GM10248 (cell line): ENCODE measurements around the gene PJA1.

Experiments used
- CTCF ChIA-PET: fragments of 300-600 bp; sonication (Branson Sonifier 250); formaldehyde crosslinking; extraction: SDS; loops from one replicate; lab custom pipeline; 2021; ENCODE audit warnings: antibody characterized with exemption; lab: Yijun Ruan, JAX
- POLR2A ChIA-PET: fragments of 350-650 bp; sonication (Branson Sonifier 250); formaldehyde crosslinking; extraction: SDS; loops from one replicate; lab custom pipeline; 2020; ENCODE audit warnings: antibody characterized with exemption; lab: Yijun Ruan, JAX
- DNase-seq: peaks from one replicate; pipeline ENCODE4 v3.0.0; 2012; ENCODE audit errors: extremely low spot score
- TF ChIP-seq, protein P1 (sequence below): IDR thresholded peaks from 2 replicates; pipeline ENCODE4 v1.5.1; 2012; ENCODE audit warnings: mild to moderate bottlenecking, low read depth; ENCODE audit errors: extremely low read depth, missing control alignments, control extremely low read depth

Gene PJA1

DNA sequence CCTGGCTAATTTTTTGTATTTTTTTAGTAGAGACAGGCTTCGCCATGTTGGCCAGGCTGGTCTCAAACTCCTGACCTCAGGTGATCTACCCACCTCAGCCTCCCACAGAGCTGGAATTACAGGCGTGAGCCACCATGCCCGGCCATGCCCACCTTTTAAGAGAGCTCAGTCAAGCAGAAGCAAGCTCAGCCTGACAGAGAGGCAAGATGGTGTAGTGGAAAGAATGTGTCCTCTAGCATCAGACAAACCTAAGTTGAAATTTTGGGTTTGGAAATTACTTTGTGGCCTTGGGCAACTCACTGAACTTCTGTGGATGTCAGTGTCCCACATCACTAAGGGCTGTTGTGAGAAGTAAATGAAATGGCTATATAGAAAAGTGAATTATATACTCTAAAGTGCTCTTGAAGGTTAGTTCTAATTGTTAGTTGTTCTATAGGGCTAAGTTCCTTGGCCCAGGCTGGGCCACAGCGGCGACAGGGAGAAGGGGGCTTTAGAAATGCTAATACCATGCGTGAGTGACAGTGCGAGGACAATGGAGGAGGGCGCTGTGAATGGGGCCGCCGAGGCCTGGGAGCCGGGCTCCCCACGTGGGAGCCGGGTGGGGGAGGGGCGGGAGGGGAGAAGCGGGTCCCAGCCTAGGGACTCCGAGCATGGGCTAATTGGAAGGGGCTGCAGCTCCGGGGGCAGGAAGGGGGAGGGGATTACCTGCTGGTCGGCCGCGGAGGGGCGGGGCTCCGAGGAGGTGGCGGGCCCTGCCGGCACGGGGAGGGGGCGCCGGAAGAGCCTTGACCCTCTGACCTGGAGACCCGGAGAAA, 15.6 kb downstream of the PJA1 start:
- DNase-seq, result no peak
- POLR2A ChIA-PET, result no interaction called here
- CTCF ChIA-PET, result no interaction called here
- TF ChIP-seq, protein P1, sequence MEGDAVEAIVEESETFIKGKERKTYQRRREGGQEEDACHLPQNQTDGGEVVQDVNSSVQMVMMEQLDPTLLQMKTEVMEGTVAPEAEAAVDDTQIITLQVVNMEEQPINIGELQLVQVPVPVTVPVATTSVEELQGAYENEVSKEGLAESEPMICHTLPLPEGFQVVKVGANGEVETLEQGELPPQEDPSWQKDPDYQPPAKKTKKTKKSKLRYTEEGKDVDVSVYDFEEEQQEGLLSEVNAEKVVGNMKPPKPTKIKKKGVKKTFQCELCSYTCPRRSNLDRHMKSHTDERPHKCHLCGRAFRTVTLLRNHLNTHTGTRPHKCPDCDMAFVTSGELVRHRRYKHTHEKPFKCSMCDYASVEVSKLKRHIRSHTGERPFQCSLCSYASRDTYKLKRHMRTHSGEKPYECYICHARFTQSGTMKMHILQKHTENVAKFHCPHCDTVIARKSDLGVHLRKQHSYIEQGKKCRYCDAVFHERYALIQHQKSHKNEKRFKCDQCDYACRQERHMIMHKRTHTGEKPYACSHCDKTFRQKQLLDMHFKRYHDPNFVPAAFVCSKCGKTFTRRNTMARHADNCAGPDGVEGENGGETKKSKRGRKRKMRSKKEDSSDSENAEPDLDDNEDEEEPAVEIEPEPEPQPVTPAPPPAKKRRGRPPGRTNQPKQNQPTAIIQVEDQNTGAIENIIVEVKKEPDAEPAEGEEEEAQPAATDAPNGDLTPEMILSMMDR, result no peak

- TF ChIP-seq, protein P1, result no peak
- ChIA-PET CTCF (no interaction called here), POLR2A (no interaction called here)
- DNase-seq, result no peak
Observed at GRCh38 chrX:69148946-69149345, 16.3 kb downstream of the PJA1 start.

DNA sequence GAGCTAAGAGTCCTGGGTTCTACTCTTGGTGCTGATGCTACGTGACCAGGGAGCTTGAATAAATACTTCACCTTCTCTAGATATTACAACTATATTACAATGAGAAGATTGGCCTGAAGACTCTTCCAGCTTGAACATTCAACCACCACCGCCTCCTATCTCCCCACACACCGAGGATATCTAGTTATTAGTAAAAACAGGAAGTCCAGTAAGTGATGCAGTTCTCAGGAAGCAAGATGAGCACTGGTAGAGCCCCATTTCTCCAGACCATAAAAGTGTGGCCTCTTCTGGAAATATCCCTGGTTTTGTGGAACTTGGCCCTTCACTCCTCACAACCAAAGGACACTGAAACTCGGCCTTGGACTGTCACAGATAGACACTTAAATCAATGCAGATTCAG, 18.5 kb downstream of the PJA1 start:
- DNase-seq, result no peak
- POLR2A ChIA-PET, result no interaction called here
- CTCF ChIA-PET, result interaction anchor here (1.0 kb wide), 1 partner anchor 76 kb away, joined by 3 read pairs; no protein-coding TSS in a partner anchor
- TF ChIP-seq, protein P1, result no peak

- TF ChIP-seq, protein P1, result no peak
- ChIA-PET POLR2A (no interaction called here), CTCF (interaction anchor here (1.0 kb wide), 1 partner anchor 77 kb away, joined by 3 read pairs; no protein-coding TSS in a partner anchor)
- DNase-seq, result no peak
Observed at GRCh38 chrX:69145714-69146113, 19.5 kb downstream of the PJA1 start.

DNA sequence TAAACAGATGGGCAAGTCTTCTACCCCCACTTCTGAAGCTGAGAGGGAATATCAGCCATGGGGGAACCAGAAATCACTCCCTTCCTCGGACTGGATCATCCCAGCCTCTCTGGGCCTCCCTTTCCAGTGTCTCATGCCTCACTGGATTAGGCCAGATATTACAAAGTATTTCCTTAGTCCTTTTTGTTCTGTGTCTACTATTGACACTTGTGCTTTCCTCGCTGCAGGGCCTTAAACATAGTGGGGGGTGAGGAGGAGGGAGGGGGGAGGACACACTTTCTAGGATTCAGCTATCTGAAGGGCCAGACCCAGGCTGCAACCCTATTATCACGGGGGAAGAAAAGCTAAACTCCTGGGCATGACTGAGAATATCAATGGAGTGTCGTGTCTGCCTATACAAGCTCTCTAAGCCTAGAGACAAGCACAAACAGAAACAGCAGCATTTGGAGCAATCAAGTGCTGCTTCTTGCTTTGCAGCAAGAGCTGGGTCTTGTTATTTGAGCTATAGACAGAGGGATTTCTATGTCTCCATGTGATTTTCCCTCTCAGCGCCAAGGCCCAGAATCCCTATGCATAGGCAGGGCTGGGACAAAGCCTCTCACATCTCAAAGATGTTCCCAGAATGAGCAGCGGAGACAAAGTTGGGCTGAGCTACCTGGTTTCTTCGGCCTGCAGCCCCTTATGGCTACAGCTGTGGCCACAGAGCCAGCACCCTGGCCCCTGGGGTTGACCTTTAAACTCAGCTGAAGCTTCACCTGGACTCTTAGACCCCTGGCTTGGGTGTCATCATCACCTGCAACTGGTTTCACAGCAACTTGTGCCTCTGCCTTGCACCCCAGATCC, 20.2 kb downstream of the PJA1 start:
- no peak for DNase-seq
- TF ChIP-seq, protein P1, result no peak
- CTCF ChIA-PET, result no interaction called here
- POLR2A ChIA-PET, result no interaction called here

- ChIA-PET POLR2A (no interaction called here), CTCF (no interaction called here)
- TF ChIP-seq, protein P1, result no peak
- no peak for DNase-seq
Observed at GRCh38 chrX:69143530-69143929, 21.7 kb downstream of the PJA1 start.
